ENCODE data around the gene FGGY. TPM values are rescaled to one million over a fixed set of nuclear protein-coding genes. Genes with fewer than 3 reads are reported as not detected.

Gene FGGY
- total RNA-seq, 1 experiment from 2014 or later, result 12.0 TPM

GRCh38 chr1:59343576-59343840 lies 46.6 kb downstream of the FGGY start (continued):
- TF ChIP-seq, protein P1, sequence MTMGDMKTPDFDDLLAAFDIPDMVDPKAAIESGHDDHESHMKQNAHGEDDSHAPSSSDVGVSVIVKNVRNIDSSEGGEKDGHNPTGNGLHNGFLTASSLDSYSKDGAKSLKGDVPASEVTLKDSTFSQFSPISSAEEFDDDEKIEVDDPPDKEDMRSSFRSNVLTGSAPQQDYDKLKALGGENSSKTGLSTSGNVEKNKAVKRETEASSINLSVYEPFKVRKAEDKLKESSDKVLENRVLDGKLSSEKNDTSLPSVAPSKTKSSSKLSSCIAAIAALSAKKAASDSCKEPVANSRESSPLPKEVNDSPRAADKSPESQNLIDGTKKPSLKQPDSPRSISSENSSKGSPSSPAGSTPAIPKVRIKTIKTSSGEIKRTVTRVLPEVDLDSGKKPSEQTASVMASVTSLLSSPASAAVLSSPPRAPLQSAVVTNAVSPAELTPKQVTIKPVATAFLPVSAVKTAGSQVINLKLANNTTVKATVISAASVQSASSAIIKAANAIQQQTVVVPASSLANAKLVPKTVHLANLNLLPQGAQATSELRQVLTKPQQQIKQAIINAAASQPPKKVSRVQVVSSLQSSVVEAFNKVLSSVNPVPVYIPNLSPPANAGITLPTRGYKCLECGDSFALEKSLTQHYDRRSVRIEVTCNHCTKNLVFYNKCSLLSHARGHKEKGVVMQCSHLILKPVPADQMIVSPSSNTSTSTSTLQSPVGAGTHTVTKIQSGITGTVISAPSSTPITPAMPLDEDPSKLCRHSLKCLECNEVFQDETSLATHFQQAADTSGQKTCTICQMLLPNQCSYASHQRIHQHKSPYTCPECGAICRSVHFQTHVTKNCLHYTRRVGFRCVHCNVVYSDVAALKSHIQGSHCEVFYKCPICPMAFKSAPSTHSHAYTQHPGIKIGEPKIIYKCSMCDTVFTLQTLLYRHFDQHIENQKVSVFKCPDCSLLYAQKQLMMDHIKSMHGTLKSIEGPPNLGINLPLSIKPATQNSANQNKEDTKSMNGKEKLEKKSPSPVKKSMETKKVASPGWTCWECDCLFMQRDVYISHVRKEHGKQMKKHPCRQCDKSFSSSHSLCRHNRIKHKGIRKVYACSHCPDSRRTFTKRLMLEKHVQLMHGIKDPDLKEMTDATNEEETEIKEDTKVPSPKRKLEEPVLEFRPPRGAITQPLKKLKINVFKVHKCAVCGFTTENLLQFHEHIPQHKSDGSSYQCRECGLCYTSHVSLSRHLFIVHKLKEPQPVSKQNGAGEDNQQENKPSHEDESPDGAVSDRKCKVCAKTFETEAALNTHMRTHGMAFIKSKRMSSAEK (CRISPR knock-in tag; IDR thresholded peaks at IDR 0.05; ENCODE audit: borderline replicate concordance), result no peak
- no peak for TF ChIP-seq ETV6 (CRISPR knock-in tag; IDR thresholded peaks at IDR 0.05)
- no peak for TF ChIP-seq ZNF219 (CRISPR knock-in tag; IDR thresholded peaks at IDR 0.05; ENCODE audit: borderline replicate concordance)
- no peak for TF ChIP-seq CBFB (CRISPR knock-in tag; IDR thresholded peaks at IDR 0.05; ENCODE audit: low read depth)
- TF ChIP-seq STAT6 (CRISPR knock-in tag; conservative IDR thresholded peaks at IDR 0.05; ENCODE audit: low read depth), result no peak
- no peak for TF ChIP-seq ZNF425 (CRISPR knock-in tag; conservative IDR thresholded peaks at IDR 0.05)
- TF ChIP-seq CREB1 (CRISPR knock-in tag; IDR thresholded peaks at IDR 0.05), result no peak
- no peak for TF ChIP-seq ZBTB43 (CRISPR knock-in tag; IDR thresholded peaks at IDR 0.05)
- TF ChIP-seq MLX (CRISPR knock-in tag; IDR thresholded peaks at IDR 0.05), result no peak
- no peak for TF ChIP-seq PREB (CRISPR knock-in tag; IDR thresholded peaks at IDR 0.05; ENCODE audit: borderline replicate concordance)
- TF ChIP-seq, protein P2, sequence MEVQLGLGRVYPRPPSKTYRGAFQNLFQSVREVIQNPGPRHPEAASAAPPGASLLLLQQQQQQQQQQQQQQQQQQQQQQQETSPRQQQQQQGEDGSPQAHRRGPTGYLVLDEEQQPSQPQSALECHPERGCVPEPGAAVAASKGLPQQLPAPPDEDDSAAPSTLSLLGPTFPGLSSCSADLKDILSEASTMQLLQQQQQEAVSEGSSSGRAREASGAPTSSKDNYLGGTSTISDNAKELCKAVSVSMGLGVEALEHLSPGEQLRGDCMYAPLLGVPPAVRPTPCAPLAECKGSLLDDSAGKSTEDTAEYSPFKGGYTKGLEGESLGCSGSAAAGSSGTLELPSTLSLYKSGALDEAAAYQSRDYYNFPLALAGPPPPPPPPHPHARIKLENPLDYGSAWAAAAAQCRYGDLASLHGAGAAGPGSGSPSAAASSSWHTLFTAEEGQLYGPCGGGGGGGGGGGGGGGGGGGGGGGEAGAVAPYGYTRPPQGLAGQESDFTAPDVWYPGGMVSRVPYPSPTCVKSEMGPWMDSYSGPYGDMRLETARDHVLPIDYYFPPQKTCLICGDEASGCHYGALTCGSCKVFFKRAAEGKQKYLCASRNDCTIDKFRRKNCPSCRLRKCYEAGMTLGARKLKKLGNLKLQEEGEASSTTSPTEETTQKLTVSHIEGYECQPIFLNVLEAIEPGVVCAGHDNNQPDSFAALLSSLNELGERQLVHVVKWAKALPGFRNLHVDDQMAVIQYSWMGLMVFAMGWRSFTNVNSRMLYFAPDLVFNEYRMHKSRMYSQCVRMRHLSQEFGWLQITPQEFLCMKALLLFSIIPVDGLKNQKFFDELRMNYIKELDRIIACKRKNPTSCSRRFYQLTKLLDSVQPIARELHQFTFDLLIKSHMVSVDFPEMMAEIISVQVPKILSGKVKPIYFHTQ (CRISPR knock-in tag; IDR thresholded peaks at IDR 0.05), result no peak

Data from WTC11 (cell line).